HepG2 (cell line): ENCODE data around the gene EPB41L2. TPM values are rescaled to one million over a fixed set of nuclear protein-coding genes. Genes with fewer than 3 reads are reported as not detected.

Experiments
- ATAC-seq: fragments of 200-7000 bp; cut with Tn5 transposase; 3 replicates; pipeline ENCODE4 v1.9.1; 2020; ENCODE audit warnings: mild to moderate bottlenecking, moderate library complexity
- BruUV-seq: library from RNA; stranded (reverse); fragments of 400-500 nt; replicated peaks from 2 replicates; lab custom pipeline; 2021; lab: Mats Ljungman, UMichigan
- CTCF ChIA-PET: fragments of 300-600 bp; formaldehyde crosslinking; extraction: SDS; loops from one replicate; lab custom pipeline; 2021; ENCODE audit warnings: low total read pairs, inconsistent platforms, low intra/inter-chr PET ratio; lab: Yijun Ruan, JAX
- POLR2A ChIA-PET: fragments of 350-600 bp; sonication (Branson Sonifier 250); formaldehyde crosslinking; loops from one replicate; lab custom pipeline; 2020; ENCODE audit warnings: antibody characterized with exemption, inconsistent platforms; lab: Yijun Ruan, JAX
- DNase-seq: peaks from one replicate; pipeline ENCODE4 v3.0.0-alpha.2; 2015; ENCODE audit warnings: low spot score
- FAIRE-seq: peaks from 3 replicates; lab custom pipeline; 2011; peaks lifted over from hg19 to GRCh38; lab: Jason Lieb, UNC
- H2AFZ ChIP-seq: one replicate; pipeline ENCODE4 v1.6.1; 2011; ENCODE audit warnings: low read length, inconsistent platforms
- H3K27ac ChIP-seq: fragments of 300-600 bp; 3 replicates; pipeline ENCODE4 v1.8.0; 2011; ENCODE audit warnings: mixed run types, mild to moderate bottlenecking, mixed read lengths, low read length, inconsistent platforms; ENCODE audit not compliant: insufficient read depth; ENCODE audit errors: extremely low read length
- H3K27me3 ChIP-seq, 2 experiments: fragments of 200-600 bp in 1 of 2; 2 replicates in 1 of 2; 3 replicates in 1 of 2; pipeline versions ENCODE4 v1.6.0 to v1.8.0; 2011; ENCODE audit warnings: low read length in 2 of 2, mild to moderate bottlenecking in 2 of 2, moderate library complexity in 2 of 2, inconsistent platforms in 1 of 2; ENCODE audit not compliant: insufficient read depth in 2 of 2, control insufficient read depth in 1 of 2
- H3K36me3 ChIP-seq, 2 experiments: fragments of 200-600 bp in 1 of 2; replicated peaks in 1 of 2; 2 replicates in 1 of 2; 3 replicates in 1 of 2; pipeline versions ENCODE4 v1.5.1 to v1.8.0; 2011; ENCODE audit warnings: low read length in 2 of 2, inconsistent platforms in 1 of 2; ENCODE audit not compliant: insufficient read depth in 2 of 2, control insufficient read depth in 1 of 2
- H3K4me1 ChIP-seq: 2 replicates; pipeline ENCODE4 v1.5.1; 2012; ENCODE audit warnings: low read length, inconsistent platforms; ENCODE audit not compliant: insufficient read depth
- H3K4me2 ChIP-seq: 2 replicates; pipeline ENCODE4 v1.6.0; 2011; ENCODE audit warnings: low read depth, low read length, inconsistent platforms
- H3K4me3 ChIP-seq, 3 experiments: fragments of 200-600 bp in 1 of 3; sonication (generic), shearing (Covaris generic) in 1 of 3; replicated peaks in 1 of 3; 2 replicates each; pipeline ENCODE4 v1.5.1; 2011 to 2016; ENCODE audit warnings: low read length in 3 of 3, inconsistent platforms in 2 of 3, low read depth in 2 of 3, mild to moderate bottlenecking in 2 of 3, control low read depth in 1 of 3, mixed read lengths in 1 of 3; ENCODE audit not compliant: insufficient read depth in 1 of 3
- H3K79me2 ChIP-seq: one replicate; pipeline ENCODE4 v1.6.1; 2011; ENCODE audit warnings: low read length, inconsistent platforms; ENCODE audit not compliant: insufficient read depth
- H3K9ac ChIP-seq: 2 replicates; pipeline ENCODE4 v1.6.0; 2011; ENCODE audit warnings: mild to moderate bottlenecking, low read depth, low read length, inconsistent platforms; ENCODE audit not compliant: insufficient read depth
- H3K9me3 ChIP-seq: 2 replicates; pipeline ENCODE4 v1.5.1; 2012; ENCODE audit warnings: mild to moderate bottlenecking, low read length
- H4K20me1 ChIP-seq: 2 replicates; pipeline ENCODE4 v1.6.0; 2011; ENCODE audit warnings: inconsistent platforms, mild to moderate bottlenecking, low read length, moderate library complexity; ENCODE audit not compliant: insufficient read depth
- PAF1 ChIP-seq: IDR thresholded peaks from 2 replicates; pipeline ENCODE4 v1.6.1; 2016; ENCODE audit warnings: missing genetic modification reagents, missing compliant biosample characterization
- POLR2AphosphoS5 ChIP-seq: IDR thresholded peaks from 2 replicates; pipeline ENCODE4 v1.6.1; 2012; ENCODE audit warnings: low read depth, low read length
- RARG ChIP-seq: sonication (generic); formaldehyde crosslinking; IDR thresholded peaks from 2 replicates; pipeline ENCODE4 v1.4.0; 2020; ENCODE audit warnings: low read depth, mild to moderate bottlenecking, missing genetic modification reagents
- RBFOX2 ChIP-seq: fragments of 200-400 bp; formaldehyde crosslinking; IDR thresholded peaks from 2 replicates; pipeline ENCODE4 v1.6.1; 2017; ENCODE audit warnings: low read depth, mild to moderate bottlenecking, low read length
- SP2 ChIP-seq: sonication (generic); formaldehyde crosslinking; IDR thresholded peaks from 2 replicates; pipeline ENCODE4 v1.5.1; 2020; ENCODE audit warnings: mild to moderate bottlenecking, missing genetic modification reagents
- ZSCAN21 ChIP-seq: sonication (generic); formaldehyde crosslinking; IDR thresholded peaks from 2 replicates; pipeline ENCODE4 v1.8.0; 2022; ENCODE audit warnings: mild to moderate bottlenecking, missing genetic modification reagents, moderate library complexity, borderline replicate concordance
- WGBS: methylation state at CpG from one replicate; pipeline ENCODE4 v1.1.6; 2017; ENCODE audit warnings: low lambda C conversion rate; 5-methylcytosine and 5-hydroxymethylcytosine counted together
- in situ Hi-C: cut with HindIII; loops from 2 replicates; pipeline ENCODE4 v1.10.0; 2017; ENCODE audit warnings: low pct_unique_long_range_greater_than_20kb; ENCODE audit not compliant: extremely low pct_ligation_motif_present
- intact Hi-C: fragments of 100-400 bp; cut with micrococcal nuclease; formaldehyde crosslinking; loops from one replicate; pipeline ENCODE4 v1.10.0; 2022; ENCODE audit not compliant: unreplicated experiment
- polyA plus RNA-seq, 8 experiments: library from polyadenylated mRNA; depleted of rRNA in 3 of 8; stranded (reverse) in 7 of 8; unstranded in 1 of 8; fragments of >200 nt; fragmentation: Illumina TruSeq in 4 of 8; extraction: Trizol in 4 of 8; gene quantifications; 2 replicates each; pipeline versions ENCODE4 v1.2.1 to v1.2.3, GENCODE V29; 2011 to 2016; ENCODE audit warnings: low read depth in 4 of 8, missing spikeins in 1 of 8, mixed read lengths in 1 of 8; ENCODE audit not compliant: insufficient read depth in 1 of 8
- total RNA-seq, 5 experiments: library from RNA; depleted of rRNA; stranded (reverse); fragments of >200 nt; fragmentation: Illumina TruSeq; extraction: Trizol; gene quantifications; 2 replicates each; pipeline ENCODE4 v1.2.3, GENCODE V29; 2016; ENCODE audit warnings: low read depth in 1 of 5
- TF ChIP-seq, protein P1 (sequence below): sonication (generic); formaldehyde crosslinking; IDR thresholded peaks from 2 replicates; pipeline ENCODE4 v1.8.1; 2022; ENCODE audit warnings: mild to moderate bottlenecking, missing genetic modification reagents

Gene EPB41L2
- total and polyA plus RNA-seq, 2 of the 13 experiments (the other 11 are each of a cell fraction or from before 2014, with no cell fraction given): 41.7 to 56.4 TPM

DNA sequence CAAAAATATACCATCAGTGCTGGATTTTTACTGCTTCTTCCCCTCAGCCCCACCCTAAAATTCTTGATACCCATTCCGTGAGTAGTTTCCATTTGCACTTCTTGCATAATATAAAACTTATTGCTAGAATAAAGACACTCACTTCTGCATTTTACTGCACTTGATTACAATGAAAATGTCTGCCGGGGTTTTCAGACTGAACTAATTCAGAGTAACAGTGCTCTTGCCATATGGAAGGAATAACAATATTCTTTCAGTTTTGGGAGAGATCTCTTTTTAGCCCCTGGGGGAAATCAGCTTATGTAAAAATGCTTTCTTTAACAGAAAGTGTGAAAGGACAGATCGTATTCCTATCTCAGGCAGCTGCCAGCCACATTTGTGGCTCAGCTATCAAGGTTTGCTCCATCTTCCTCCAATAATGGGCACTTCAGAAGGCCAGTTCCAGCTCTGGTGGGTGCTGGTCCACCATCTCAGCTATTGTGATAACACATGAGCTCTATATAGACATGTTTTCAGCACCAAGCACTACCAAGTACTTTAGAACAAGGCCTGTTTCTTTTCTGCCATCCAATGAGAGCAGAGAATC is 226.9 kb downstream of the EPB41L2 start:
- WGBS: 95% methylated on average over 3 of the region's 3 CpGs
- no TSS peak for BruUV-seq
- intact Hi-C loops (no loop called here), in situ Hi-C loops (no loop called here)
- no peaks in the 10 kb centered on the region for H3K27me3 ChIP-seq
- CTCF ChIA-PET: no interaction called here
- FAIRE-seq (no peak), ATAC-seq (no peak), DNase-seq (no peak)
- H2AFZ ChIP-seq: no peak overlapping the region
- no peak overlapping the region for H3K9ac ChIP-seq
- POLR2A ChIA-PET: interaction anchor here (0.6 to 3.8 kb wide), 4 partner anchors 9 to 733 kb away, joined by 3 to 23 read pairs (median 5); partner anchors contain the start of gene SMLR1
- H3K4me1 ChIP-seq: peaks cover 53% of the 10 kb centered on the region
- H3K9me3 ChIP-seq: no peaks in the 10 kb centered on the region
- H3K36me3 ChIP-seq: peaks cover 27 to 72% of the 10 kb centered on the region in 2 experiments
- H3K4me3 ChIP-seq: no peak overlapping the region
- H4K20me1 ChIP-seq: no peaks in the 10 kb centered on the region
- peaks cover 28% of the 10 kb centered on the region for H3K79me2 ChIP-seq
- TF ChIP-seq ZSCAN21 (no peak), RBFOX2 (peak; percentile 53; the same call in 1 of the 2 replicates), POLR2AphosphoS5 (peak; percentile 20; the same call in 1 of the 2 replicates), RARG (CRISPR knock-in tag) (0 out of 2 replicates have a peak, but pooled peaks have one; percentile 26), SP2 (CRISPR knock-in tag) (no peak), PAF1 (CRISPR knock-in tag) (0 out of 2 replicates have a peak, but pooled peaks have one; percentile 4)
- TF ChIP-seq, protein P1, sequence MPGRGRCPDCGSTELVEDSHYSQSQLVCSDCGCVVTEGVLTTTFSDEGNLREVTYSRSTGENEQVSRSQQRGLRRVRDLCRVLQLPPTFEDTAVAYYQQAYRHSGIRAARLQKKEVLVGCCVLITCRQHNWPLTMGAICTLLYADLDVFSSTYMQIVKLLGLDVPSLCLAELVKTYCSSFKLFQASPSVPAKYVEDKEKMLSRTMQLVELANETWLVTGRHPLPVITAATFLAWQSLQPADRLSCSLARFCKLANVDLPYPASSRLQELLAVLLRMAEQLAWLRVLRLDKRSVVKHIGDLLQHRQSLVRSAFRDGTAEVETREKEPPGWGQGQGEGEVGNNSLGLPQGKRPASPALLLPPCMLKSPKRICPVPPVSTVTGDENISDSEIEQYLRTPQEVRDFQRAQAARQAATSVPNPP (CRISPR knock-in tag): 0 out of 2 replicates have a peak, but pooled peaks have one; percentile 28
- no peak overlapping the region for H3K27ac ChIP-seq
- no peak overlapping the region for H3K4me2 ChIP-seq
